Activated naive CD4-positive, alpha-beta T cell treated with anti-CD3 and anti-CD28 coated beads, Interleukin-2, amount 10 ng/mL, durations not matched to agents 7 days and 5 days (primary cell): ENCODE data around the gene PFDN1.

ENCODE experiments used
- CTCF ChIA-PET: fragments of 350-600 bp; sonication (Branson Sonifier 250); formaldehyde crosslinking; loops from one replicate; lab custom pipeline; 2021; ENCODE audit warnings: antibody characterized with exemption; lab: Charles Lee
- DNase-seq: peaks from one replicate; pipeline ENCODE4 v3.0.0-alpha.2; 2020
- H3K27ac Mint-ChIP-seq: one replicate; pipeline ENCODE4 v1.8.0; 2021; ENCODE audit warnings: mild to moderate bottlenecking, moderate library complexity, mixed read lengths
- H3K27me3 Mint-ChIP-seq: one replicate; pipeline ENCODE4 v1.8.0; 2021; ENCODE audit warnings: mild to moderate bottlenecking, mixed read lengths
- H3K36me3 Mint-ChIP-seq: one replicate; pipeline ENCODE4 v1.8.0; 2021; ENCODE audit warnings: mixed read lengths
- H3K4me1 Mint-ChIP-seq: one replicate; pipeline ENCODE4 v1.8.0; 2021; ENCODE audit warnings: mixed read lengths
- H3K4me3 Mint-ChIP-seq: one replicate; pipeline ENCODE4 v1.8.0; 2021; ENCODE audit warnings: mild to moderate bottlenecking, moderate library complexity, mixed read lengths
- H3K9me3 Mint-ChIP-seq: one replicate; pipeline ENCODE4 v1.8.0; 2021; ENCODE audit warnings: mixed read lengths

Gene PFDN1

DNA sequence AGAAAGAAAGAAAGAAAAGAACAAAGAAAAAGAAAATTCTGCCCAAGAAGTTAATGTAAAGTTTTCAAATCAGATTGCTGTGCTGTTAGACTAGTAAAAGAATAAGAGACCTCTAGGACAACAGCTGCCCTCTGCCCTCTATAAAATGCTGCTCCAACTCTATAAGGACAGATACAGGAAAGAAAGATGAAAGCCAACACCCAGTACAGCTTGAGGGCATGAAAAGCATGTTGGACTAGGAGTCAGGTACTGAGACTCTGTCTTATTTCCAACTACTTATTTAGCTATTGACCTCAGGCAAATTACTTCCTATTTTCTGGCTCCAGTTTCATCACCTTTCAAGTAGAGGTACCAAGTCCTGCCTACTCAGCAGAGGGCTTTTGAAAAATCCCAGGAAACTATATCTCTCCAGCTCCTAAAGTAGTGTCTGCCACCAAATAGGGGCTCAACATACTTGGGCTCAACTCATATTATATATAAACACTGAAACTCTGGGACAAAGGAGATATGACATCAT lies 37.8 kb upstream of the PFDN1 start:
- Mint-ChIP-seq H3K36me3 (peaks cover 88% of the 10 kb centered on the region), H3K4me3 (peak overlapping the region; percentile 82)

DNA sequence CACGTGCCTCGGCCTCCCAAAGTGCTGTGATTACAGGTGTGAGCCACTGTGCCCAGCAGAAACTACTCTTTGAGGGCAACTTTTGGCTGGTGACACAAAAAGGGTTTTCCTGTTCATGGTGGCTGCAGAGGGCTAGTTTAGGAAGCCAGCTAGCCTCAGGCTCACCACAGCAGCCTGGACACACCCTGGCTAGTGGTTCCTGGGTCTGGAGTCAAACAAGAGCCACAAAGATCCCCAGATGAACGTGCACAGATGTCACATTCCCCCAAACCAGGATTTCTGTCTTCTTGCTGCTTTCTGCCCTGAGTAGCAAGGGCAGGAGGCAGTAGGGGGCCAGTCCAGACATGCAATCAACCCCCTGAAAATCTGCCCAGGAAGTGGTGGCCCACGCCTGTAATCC lies 36.7 kb upstream of the PFDN1 start:
- Mint-ChIP-seq H3K4me1 (peaks cover 87% of the 10 kb centered on the region), H3K4me3 (peak overlapping the region; percentile 46), H3K9me3 (no peaks in the 10 kb centered on the region), H3K27ac (peak overlapping the region; percentile 74), H3K27me3 (no peaks in the 10 kb centered on the region), H3K36me3 (peaks cover 88% of the 10 kb centered on the region)
- no peak for DNase-seq
- CTCF ChIA-PET, result interaction anchor here (1.0 to 22.2 kb wide), 2 partner anchors 12 to 91 kb away, joined by 3 to 856 read pairs; no protein-coding TSS in a partner anchor

More for the DNA sequence above, 37.8 kb upstream of the PFDN1 start:
- Mint-ChIP-seq H3K27me3 (no peaks in the 10 kb centered on the region), H3K27ac (peak overlapping the region; percentile 50), H3K9me3 (no peaks in the 10 kb centered on the region), H3K4me1 (peaks cover 87% of the 10 kb centered on the region)
- CTCF ChIA-PET, result interaction anchor here (1.0 to 22.2 kb wide), 3 partner anchors 12 to 92 kb away, joined by 3 to 856 read pairs (median 5); no protein-coding TSS in a partner anchor
- DNase-seq, result no peak

DNA sequence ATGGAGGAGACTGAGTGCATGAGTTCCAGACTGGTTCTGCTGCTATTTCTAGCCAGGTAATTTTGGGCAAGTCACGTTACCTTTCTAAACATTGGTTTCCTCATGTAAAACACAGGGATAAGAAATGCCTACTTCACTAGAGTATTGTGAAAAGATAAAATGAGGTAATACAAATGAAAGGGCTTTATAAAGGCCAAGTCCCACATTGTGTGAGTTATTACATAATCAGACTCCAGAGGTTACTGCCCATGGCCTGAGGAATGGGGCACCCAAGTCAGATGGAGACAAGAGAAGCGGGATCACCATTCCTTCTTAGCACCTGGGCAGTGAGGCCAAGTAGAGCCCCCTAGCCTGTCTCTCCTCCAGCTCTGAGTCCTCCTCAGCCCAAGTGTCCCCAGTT lies 36.0 kb upstream of the PFDN1 start:
- DNase-seq, result no peak
- Mint-ChIP-seq H3K9me3 (no peaks in the 10 kb centered on the region), H3K27me3 (no peaks in the 10 kb centered on the region), H3K27ac (peak overlapping the region; percentile 44), H3K4me1 (peaks cover 81% of the 10 kb centered on the region), H3K4me3 (peak overlapping the region; percentile 47), H3K36me3 (peaks cover 88% of the 10 kb centered on the region)
- CTCF ChIA-PET, result interaction anchor here (22.2 kb wide), 1 partner anchor 90 kb away, joined by 856 read pairs; no protein-coding TSS in a partner anchor

DNA sequence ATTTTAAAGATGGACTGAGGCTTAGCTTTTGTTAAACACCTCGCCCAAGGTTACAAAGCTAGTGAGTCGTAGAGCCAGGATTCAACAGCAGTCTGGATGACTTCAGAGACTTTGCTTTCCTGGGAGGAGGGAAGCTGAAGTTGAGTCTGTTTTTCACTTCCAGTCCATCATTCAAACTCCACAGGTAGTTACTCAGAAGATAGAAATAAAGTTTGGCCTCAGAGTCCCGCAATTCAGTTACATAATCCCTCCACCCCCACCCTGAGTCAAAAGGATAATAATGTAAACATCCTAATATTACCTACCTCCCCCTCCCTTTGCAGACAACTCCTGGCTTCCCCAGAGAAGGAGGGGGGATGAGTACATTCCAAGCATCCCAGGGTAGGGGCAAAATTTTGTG lies 35.4 kb upstream of the PFDN1 start:
- Mint-ChIP-seq H3K27me3 (no peaks in the 10 kb centered on the region), H3K9me3 (no peaks in the 10 kb centered on the region), H3K27ac (peak overlapping the region; percentile 67), H3K4me3 (no peak overlapping the region), H3K36me3 (peaks cover 86% of the 10 kb centered on the region), H3K4me1 (peaks cover 75% of the 10 kb centered on the region)
- DNase-seq, result no peak
- CTCF ChIA-PET, result interaction anchor here (2.4 to 22.2 kb wide), 2 partner anchors 14 to 90 kb away, joined by 11 to 856 read pairs; no protein-coding TSS in a partner anchor

DNA sequence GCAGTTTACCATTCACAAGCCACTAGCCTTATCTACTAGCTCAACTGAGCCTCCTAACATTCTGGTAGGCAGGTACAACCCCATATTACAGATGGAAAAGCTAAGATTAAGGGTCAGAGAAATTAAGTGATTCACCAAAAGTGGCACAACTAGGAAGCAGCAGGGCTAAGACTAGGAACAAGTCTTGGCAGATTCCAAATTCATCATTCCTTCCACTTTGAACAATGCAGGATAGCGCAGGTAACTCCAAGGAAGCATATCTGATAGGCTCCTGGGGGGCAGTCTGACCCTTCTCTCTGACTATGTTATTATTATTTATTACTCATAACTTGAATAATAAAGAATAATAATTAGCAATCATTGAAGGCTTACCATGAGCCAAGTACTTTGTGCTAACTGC lies 35.0 kb upstream of the PFDN1 start:
- H3K9me3 Mint-ChIP-seq, result no peaks in the 10 kb centered on the region
- CTCF ChIA-PET, result interaction anchor here (2.4 to 22.2 kb wide), 2 partner anchors 14 to 89 kb away, joined by 11 to 856 read pairs; no protein-coding TSS in a partner anchor
- no peaks in the 10 kb centered on the region for H3K27me3 Mint-ChIP-seq
- no peak for DNase-seq
- H3K36me3 Mint-ChIP-seq, result peaks cover 86% of the 10 kb centered on the region
- peak overlapping the region; percentile 80 for H3K27ac Mint-ChIP-seq
- H3K4me3 Mint-ChIP-seq, result no peak overlapping the region
- H3K4me1 Mint-ChIP-seq, result peaks cover 71% of the 10 kb centered on the region

DNA sequence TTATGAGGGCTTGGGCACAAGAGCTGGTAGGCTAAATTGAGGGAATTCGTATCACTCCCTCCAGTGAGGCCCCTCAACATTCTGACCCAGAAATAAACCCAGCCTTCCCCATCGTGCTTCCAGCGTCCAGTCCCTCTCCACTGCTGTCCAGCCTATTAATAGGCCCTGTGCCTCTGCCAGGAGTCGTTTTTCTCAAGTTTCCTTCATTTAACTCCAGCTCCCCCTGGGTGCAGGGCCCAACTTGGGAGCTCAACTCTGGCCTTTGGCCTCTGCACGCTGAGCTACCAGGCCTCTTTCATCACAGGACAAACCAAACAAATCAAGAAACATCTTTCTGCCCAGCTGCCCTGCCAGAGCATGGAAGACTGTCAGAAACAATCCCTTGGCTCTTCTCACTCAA lies 33.5 kb upstream of the PFDN1 start:
- peaks cover 56% of the 10 kb centered on the region for H3K4me1 Mint-ChIP-seq
- H3K36me3 Mint-ChIP-seq, result peaks cover 81% of the 10 kb centered on the region
- no peak overlapping the region for H3K27ac Mint-ChIP-seq
- CTCF ChIA-PET, result interaction anchor here (1.0 to 22.2 kb wide), 5 partner anchors 9 to 88 kb away, joined by 3 to 856 read pairs (median 4); partner anchors contain the start of gene HBEGF
- H3K4me3 Mint-ChIP-seq, result no peak overlapping the region
- no peaks in the 10 kb centered on the region for H3K9me3 Mint-ChIP-seq
- no peaks in the 10 kb centered on the region for H3K27me3 Mint-ChIP-seq
- DNase-seq, result no peak

DNA sequence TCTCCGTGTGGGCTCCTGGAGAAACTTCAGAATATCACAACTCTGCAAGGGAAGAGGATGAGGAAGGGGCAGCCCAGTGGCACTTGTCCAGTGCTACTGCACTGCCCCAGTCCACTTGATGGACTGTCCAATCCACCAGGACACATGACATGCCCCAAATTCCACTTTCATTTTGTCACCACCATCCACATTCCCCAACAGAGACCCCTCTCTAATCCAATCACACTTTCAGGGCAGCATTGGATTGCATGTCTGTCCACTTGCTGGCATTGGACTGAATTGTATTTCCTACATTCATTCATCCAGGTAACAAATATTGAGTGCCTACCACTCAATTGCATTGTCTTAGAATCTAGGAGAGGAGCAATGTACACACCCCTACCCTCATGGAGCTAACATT lies 28.7 kb upstream of the PFDN1 start:
- CTCF ChIA-PET, result interaction anchor here (0.5 kb wide), 1 partner anchor 19 kb away, joined by 3 read pairs; no protein-coding TSS in a partner anchor
- no peak for DNase-seq
- Mint-ChIP-seq H3K36me3 (peaks cover 45% of the 10 kb centered on the region), H3K4me1 (peaks cover 18% of the 10 kb centered on the region), H3K4me3 (no peak overlapping the region), H3K27me3 (peaks cover 17% of the 10 kb centered on the region), H3K9me3 (no peaks in the 10 kb centered on the region), H3K27ac (no peak overlapping the region)

DNA sequence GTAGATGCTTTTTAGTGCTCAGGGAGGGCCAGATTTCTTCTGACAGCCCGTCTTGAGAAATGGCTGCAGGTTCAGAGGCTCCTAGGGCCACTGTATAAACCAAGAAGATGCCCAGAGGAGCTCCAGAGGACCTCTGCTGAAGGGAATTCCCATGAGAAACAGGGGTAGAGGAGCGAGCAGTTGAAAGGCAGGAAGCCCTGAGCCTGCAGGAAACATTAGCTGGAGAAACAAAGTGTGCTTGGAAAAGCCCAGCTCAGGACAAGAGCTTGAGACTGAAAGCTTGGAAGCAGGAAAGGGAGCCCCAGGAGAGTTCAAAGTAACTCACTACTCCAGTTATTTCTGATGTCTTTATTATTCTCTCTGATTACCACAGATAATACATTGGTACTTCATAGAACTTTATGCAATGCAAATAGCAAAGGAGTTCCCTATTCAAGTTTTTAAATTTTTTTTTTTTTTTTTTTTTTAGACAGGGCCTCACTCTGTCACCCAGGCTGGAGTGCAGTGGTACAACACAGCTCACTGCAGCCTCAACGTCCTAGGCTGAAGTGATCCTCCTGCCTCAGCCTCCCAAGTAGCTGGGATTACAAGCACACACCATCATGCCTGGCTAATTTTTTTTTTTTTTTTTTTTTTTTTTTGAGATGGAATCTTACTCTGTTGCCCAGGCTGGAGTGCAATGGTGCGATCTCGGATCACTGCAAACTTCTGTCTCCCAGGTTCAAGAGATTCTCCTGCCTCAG lies 27.0 kb upstream of the PFDN1 start:
- CTCF ChIA-PET, result interaction anchor here (0.7 to 1.3 kb wide), 2 partner anchors 15 to 85 kb away, joined by 3 read pairs; no protein-coding TSS in a partner anchor
- H3K27me3 Mint-ChIP-seq, result peaks cover 29% of the 10 kb centered on the region

DNA sequence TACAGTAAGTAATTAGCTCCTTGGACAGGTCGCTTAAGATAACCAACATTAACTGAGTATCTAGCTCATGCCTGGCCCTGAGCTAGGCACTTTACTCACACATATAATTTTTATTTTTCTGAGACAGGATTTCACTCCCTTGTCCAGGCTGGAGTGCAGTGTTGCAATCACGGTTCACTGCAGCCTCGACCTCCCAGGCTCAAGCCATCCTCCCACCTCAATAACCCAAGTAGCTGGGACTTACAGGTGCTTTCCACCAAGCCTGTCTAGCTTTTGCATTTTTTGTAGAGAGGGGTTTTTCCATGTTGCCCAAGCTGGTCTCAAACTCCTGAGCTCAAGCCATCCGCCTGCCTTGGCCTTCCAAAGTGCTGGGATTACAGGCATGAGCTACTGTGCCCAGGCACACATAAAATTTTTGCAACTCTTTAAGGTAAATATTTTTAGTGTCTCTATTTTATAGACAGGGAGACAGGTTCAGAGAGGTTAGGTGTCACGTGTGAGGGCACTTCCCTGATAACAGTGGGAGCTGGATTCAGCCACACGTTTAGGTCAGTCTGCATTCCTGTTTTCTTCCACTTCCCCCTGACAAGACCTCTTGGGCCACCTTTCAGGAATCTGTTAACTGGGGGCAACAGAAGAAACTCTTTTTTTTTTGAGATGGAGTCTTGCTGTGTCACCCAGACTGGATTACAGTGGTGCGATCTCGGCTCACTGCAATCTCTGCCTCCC lies 25.3 kb upstream of the PFDN1 start:
- H3K27ac Mint-ChIP-seq, result no peak overlapping the region
- peaks cover 13% of the 10 kb centered on the region for H3K36me3 Mint-ChIP-seq
- CTCF ChIA-PET, result interaction anchor here (0.7 to 1.5 kb wide), 6 partner anchors 8 to 23 kb away, joined by 3 to 5 read pairs (median 3); partner anchors contain the start of gene HBEGF
- no peaks in the 10 kb centered on the region for H3K9me3 Mint-ChIP-seq
- DNase-seq, result no peak
- no peak overlapping the region for H3K4me3 Mint-ChIP-seq
- peaks cover 35% of the 10 kb centered on the region for H3K27me3 Mint-ChIP-seq
- no peaks in the 10 kb centered on the region for H3K4me1 Mint-ChIP-seq

More for the DNA sequence above, 27.0 kb upstream of the PFDN1 start:
- peaks cover 4% of the 10 kb centered on the region for H3K4me1 Mint-ChIP-seq
- no peak overlapping the region for H3K27ac Mint-ChIP-seq
- H3K4me3 Mint-ChIP-seq, result no peak overlapping the region
- H3K9me3 Mint-ChIP-seq, result no peaks in the 10 kb centered on the region
- peaks cover 28% of the 10 kb centered on the region for H3K36me3 Mint-ChIP-seq
- DNase-seq, result no peak

DNA sequence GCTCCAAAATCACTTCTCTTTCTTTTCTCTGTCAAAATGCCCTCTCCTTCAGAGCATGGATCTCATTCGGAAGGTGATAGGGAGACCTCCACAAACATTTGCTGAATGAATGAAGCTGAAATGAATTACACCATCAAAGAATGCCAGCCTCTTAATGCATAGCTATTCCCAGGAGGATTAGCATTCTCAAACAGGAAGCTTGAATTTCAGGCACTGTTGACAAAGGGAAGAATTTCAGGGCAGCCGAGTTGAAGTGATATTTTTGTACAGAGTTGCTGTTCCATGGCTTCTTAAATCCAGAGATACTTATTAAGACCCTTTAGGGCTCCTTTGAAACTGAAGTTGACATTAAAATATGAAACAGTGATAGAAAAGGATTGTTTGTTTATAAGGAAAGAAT lies 24.7 kb upstream of the PFDN1 start:
- H3K9me3 Mint-ChIP-seq, result no peaks in the 10 kb centered on the region
- H3K4me1 Mint-ChIP-seq, result no peaks in the 10 kb centered on the region
- DNase-seq, result no peak
- peaks cover 41% of the 10 kb centered on the region for H3K27me3 Mint-ChIP-seq
- H3K4me3 Mint-ChIP-seq, result no peak overlapping the region
- peaks cover 8% of the 10 kb centered on the region for H3K36me3 Mint-ChIP-seq
- no peak overlapping the region for H3K27ac Mint-ChIP-seq
- CTCF ChIA-PET, result interaction anchor here (0.8 to 1.5 kb wide), 5 partner anchors 9 to 24 kb away, joined by 3 to 5 read pairs (median 3); no protein-coding TSS in a partner anchor

DNA sequence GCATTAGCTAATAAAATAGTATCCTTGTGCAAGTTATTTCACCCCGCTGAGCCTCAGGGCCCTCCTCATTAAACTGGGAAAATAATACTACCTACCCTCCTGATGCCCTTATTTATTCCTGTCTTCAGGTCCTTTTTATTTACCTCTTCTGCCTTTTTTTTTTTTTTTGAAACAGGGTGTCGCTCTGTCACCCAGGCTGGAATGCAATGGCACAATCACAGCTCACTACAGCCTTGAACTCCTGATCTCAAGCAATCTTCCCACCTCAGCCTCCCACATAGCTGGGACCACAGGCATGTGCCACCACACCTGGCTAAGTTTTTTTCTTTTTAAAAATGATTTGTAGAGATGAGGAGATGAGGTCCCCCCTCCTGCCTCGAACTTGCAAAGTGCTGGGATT lies 22.6 kb upstream of the PFDN1 start:
- CTCF ChIA-PET, result interaction anchor here (0.6 to 1.7 kb wide), 4 partner anchors 8 to 923 kb away, joined by 3 to 6 read pairs (median 3); no protein-coding TSS in a partner anchor

DNA sequence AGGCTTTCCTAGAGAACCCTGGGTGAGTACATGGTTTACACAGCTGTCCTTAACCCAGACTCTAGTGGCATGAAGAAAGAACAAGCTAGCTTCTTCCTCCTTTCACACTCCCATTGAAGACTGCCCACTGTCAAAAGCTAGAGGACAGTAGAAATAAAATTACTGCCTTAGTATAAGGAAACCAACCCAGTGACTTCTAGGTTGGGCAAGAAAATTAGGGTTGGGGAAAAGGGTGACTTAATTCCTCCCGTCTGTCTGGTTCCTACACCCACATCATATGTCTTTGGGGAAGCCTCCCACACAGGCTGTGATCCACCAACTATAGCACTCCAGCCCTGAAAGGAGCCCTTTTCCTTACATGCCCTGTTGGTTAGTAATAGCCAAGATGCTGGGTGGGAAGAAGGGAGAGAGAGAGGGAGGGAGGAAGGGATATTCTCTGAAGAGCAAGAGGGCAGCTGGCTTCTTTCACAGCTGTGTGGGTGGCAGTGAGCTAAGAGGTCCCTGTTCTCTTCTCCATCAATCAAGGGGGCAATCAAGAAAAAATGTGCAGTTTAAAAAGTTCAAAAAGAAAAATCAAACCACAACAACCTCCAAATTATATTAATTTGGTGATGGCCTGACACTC lies 21.8 kb upstream of the PFDN1 start:
- Mint-ChIP-seq H3K27me3 (peaks cover 41% of the 10 kb centered on the region), H3K9me3 (no peaks in the 10 kb centered on the region), H3K4me3 (no peak overlapping the region), H3K27ac (no peak overlapping the region), H3K36me3 (no peaks in the 10 kb centered on the region), H3K4me1 (no peaks in the 10 kb centered on the region)
- DNase-seq, result no peak
- CTCF ChIA-PET, result interaction anchor here (0.6 to 1.2 kb wide), 4 partner anchors 27 to 922 kb away, joined by 3 to 4 read pairs (median 3); no protein-coding TSS in a partner anchor

More for the DNA sequence above, 22.6 kb upstream of the PFDN1 start:
- Mint-ChIP-seq H3K27ac (no peak overlapping the region), H3K4me3 (no peak overlapping the region), H3K36me3 (no peaks in the 10 kb centered on the region), H3K4me1 (no peaks in the 10 kb centered on the region), H3K9me3 (no peaks in the 10 kb centered on the region), H3K27me3 (peaks cover 42% of the 10 kb centered on the region)
- DNase-seq, result no peak

DNA sequence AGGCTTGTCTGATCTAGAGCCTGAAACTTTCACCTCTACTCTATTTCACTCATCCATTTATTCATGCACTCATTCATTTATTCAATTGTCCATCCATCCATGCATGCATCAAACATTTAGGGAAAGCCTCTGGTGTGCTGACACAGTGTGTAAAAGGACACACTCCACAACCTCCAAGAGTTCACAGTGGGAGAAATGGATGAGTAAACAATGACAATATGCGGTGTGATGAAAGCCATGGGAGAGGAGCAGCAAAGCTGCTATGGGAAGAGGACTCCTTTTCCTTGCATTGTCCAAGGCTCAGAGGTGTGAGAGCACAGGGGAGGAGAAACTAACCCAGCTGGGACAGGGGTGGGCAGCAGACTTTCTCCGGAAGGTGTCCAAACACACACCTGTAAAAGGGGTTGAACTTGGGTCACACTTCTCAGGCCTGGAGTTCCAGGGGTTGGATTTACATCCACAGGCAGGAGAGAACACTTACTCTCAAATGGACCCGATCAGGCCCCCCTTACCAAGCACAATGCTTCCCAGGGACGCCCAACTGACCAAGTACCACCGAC lies 21.2 kb upstream of the PFDN1 start:
- Mint-ChIP-seq H3K27me3 (peaks cover 39% of the 10 kb centered on the region), H3K9me3 (no peaks in the 10 kb centered on the region), H3K4me3 (no peak overlapping the region), H3K27ac (no peak overlapping the region), H3K36me3 (no peaks in the 10 kb centered on the region), H3K4me1 (peaks cover 4% of the 10 kb centered on the region)
- DNase-seq, result no peak
- CTCF ChIA-PET, result interaction anchor here (1.2 kb wide), 2 partner anchors 28 to 80 kb away, joined by 3 to 4 read pairs; no protein-coding TSS in a partner anchor
